Breast epithelium (tissue), 3 donors: Measurements from ENCODE around the gene NUDT21.

Source experiments
- CTCF ChIP-seq, 3 donors: fragments of 450-650 bp; IDR thresholded peaks; one replicate each; pipeline ENCODE4 v1.5.1; 2016 to 2017; ENCODE audit warnings: antibody characterized with exemption in 3 of 3, mild to moderate bottlenecking in 3 of 3, moderate library complexity in 3 of 3
- POLR2A ChIP-seq: fragments of 450-650 bp; IDR thresholded peaks from one replicate; pipeline ENCODE4 v1.6.1; 2016; ENCODE audit warnings: antibody characterized with exemption, mild to moderate bottlenecking, moderate library complexity
- POLR2AphosphoS5 ChIP-seq, 3 donors: sonication (generic); formaldehyde crosslinking; IDR thresholded peaks; one replicate each; pipeline ENCODE4 v1.6.1; 2017; ENCODE audit warnings: antibody characterized with exemption in 3 of 3

DNA sequence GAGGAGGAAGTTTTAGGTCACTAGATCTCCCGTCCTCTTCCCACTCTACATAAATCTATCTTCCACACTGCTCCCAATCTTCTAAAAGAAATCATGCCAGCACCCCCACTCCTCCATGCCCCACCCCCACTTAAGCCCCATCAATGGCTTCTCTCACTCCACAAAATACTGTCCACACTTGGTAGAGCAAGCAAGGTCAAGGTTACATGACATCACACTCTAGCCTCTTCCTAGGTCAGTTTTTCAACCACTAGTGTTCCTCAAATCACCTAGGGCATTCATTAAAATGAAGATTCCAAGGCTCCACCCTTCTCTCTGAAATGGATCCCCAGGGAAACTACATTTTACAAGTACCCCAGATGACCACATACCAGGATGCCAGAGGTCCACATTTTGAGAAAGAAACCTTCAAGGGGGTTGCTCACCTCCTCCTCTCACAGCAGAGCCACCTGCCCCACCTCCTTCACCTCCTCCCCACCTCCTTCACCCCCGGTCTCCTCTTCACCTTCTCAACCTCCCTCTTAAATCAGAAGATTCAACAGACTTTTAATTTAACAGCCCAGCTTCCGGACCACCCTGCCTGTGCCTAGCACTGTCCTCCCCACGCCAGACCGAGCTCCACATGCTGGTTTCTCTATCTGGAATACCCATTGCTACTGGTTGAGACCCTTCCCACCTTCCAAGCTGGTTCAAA lies 29.0 kb downstream of the NUDT21 start:
- TF ChIP-seq CTCF (IDR thresholded peaks at IDR 0.05) (no peak), POLR2A (no peak), POLR2AphosphoS5 (IDR thresholded peaks at IDR 0.05) (no peak)
